AG04450 (cell line): ENCODE data around the gene ZNF579. TPM values are rescaled to one million over a fixed set of nuclear protein-coding genes. Genes with fewer than 3 reads are reported as not detected.
A peak's percentile ranks its signal among the peaks of the same experiment; 100 is the strongest.

Experiments
- CTCF ChIA-PET: fragments of 300-600, 350-600 bp; formaldehyde crosslinking; extraction: SDS; loops from one replicate; lab custom pipeline; 2022; ENCODE audit warnings: antibody characterized with exemption, inconsistent platforms; lab: Charles Lee
- POLR2A ChIA-PET: fragments of 350-600 bp; formaldehyde crosslinking; extraction: SDS; loops from one replicate; lab custom pipeline; 2021; ENCODE audit warnings: antibody characterized with exemption, inconsistent platforms; lab: Yijun Ruan, JAX
- DNase-seq: peaks from one replicate; pipeline ENCODE4 v3.0.0-alpha.2; 2011; ENCODE audit warnings: low read depth, low spot score
- H3K27ac ChIP-seq: one replicate; pipeline ENCODE4 v1.5.1; 2012; ENCODE audit warnings: low read depth, low read length, control low read depth
- H3K27me3 ChIP-seq: one replicate; pipeline ENCODE4 v1.6.0; 2012; ENCODE audit warnings: low read length; ENCODE audit not compliant: control insufficient read depth, insufficient read depth
- H3K4me3 ChIP-seq: 2 replicates; pipeline ENCODE4 v1.5.1; 2011; ENCODE audit warnings: mild to moderate bottlenecking, low read depth, low read length, control low read depth
- H3K9me3 ChIP-seq: 2 replicates; pipeline ENCODE4 v1.5.1; 2012; ENCODE audit warnings: low read length; ENCODE audit not compliant: control insufficient read depth, insufficient read depth
- polyA plus RNA-seq: library from polyadenylated mRNA; depleted of rRNA; stranded (reverse); fragments of >200 nt; gene quantifications from 2 replicates; pipeline ENCODE4 v1.2.3, GENCODE V29; 2011
- TF ChIP-seq, protein P1 (sequence below): IDR thresholded peaks from 2 replicates; pipeline ENCODE4 v1.5.1; 2011; ENCODE audit warnings: low read depth, low read length, control low read depth, inconsistent platforms

Gene ZNF579
- polyA plus RNA-seq, 1 experiment = 4.2 TPM

DNA sequence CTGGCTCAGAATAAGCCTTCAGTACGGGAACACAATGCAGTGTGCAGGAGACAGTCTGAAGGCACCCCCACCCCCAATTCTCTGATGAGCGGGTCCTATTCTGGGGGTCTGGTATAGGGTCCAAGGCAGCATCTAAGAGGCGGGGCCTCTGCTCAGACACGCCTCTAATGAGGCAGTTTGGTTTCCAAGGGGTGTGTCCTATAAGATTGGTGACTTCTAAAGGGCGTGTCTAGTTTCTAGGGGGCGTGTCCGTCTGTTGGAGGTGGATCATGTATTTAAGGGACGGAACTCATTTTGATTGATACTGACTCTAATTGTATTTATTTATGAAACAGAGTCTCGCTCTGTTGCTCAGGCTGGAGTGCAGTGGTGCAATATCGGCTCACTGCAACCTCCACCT is 10.0 kb upstream of the ZNF579 start:
- no peaks in the 10 kb centered on the region for H3K9me3 ChIP-seq
- ChIA-PET CTCF (no interaction called here), POLR2A (interaction anchor here (1.0 kb wide), 1 partner anchor 9 kb away, joined by 3 read pairs; the partner anchor contains the start of gene FIZ1)
- no peak overlapping the region for H3K27ac ChIP-seq
- no peak overlapping the region for H3K4me3 ChIP-seq
- no peak for DNase-seq
- H3K27me3 ChIP-seq = no peaks in the 10 kb centered on the region
- TF ChIP-seq, protein P1, sequence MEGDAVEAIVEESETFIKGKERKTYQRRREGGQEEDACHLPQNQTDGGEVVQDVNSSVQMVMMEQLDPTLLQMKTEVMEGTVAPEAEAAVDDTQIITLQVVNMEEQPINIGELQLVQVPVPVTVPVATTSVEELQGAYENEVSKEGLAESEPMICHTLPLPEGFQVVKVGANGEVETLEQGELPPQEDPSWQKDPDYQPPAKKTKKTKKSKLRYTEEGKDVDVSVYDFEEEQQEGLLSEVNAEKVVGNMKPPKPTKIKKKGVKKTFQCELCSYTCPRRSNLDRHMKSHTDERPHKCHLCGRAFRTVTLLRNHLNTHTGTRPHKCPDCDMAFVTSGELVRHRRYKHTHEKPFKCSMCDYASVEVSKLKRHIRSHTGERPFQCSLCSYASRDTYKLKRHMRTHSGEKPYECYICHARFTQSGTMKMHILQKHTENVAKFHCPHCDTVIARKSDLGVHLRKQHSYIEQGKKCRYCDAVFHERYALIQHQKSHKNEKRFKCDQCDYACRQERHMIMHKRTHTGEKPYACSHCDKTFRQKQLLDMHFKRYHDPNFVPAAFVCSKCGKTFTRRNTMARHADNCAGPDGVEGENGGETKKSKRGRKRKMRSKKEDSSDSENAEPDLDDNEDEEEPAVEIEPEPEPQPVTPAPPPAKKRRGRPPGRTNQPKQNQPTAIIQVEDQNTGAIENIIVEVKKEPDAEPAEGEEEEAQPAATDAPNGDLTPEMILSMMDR = no peak

- no peak overlapping the region for H3K4me3 ChIP-seq
- CTCF ChIA-PET = no interaction called here
- no peak for DNase-seq
- no peak overlapping the region for H3K27ac ChIP-seq
- no peaks in the 10 kb centered on the region for H3K9me3 ChIP-seq
- H3K27me3 ChIP-seq = no peaks in the 10 kb centered on the region
- TF ChIP-seq, protein P1 = no peak
- POLR2A ChIA-PET = interaction anchor here (1.0 kb wide), 1 partner anchor 9 kb away, joined by 3 read pairs; the partner anchor contains the start of gene FIZ1
These were observed 9.5 kb upstream of the ZNF579 start for GRCh38 chr19:55590109-55590508.

DNA sequence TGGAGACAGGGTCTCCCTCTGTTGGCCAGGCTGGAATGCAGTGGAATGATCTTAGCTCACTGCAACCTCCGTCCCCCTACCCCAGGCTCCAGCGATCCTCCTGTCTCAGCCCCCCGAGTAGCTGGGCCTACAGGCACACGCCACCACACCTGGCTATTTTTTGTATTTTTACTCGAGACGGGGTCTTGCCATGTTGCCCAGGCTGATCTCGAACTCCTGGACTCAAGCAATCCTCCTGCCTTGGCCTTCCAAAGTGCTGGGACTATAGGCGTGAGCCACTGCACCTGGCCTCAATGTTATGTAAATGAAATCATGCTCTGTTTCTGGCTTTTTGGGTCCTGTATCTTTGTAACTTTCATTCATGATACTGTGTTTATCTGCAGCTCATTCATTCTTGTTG is 8.1 kb upstream of the ZNF579 start:
- TF ChIP-seq, protein P1 = no peak
- ChIA-PET CTCF (interaction anchor here (0.9 kb wide), 1 partner anchor 44 kb away, joined by 3 read pairs; no protein-coding TSS in a partner anchor), POLR2A (interaction anchor here (0.5 kb wide), 1 partner anchor 12 kb away, joined by 3 read pairs; the partner anchor contains the start of gene ZNF524)
- DNase-seq = no peak
- Histone ChIP-seq H3K27me3 (no peaks in the 10 kb centered on the region), H3K4me3 (no peak overlapping the region), H3K9me3 (no peaks in the 10 kb centered on the region), H3K27ac (no peak overlapping the region)

GRCh38 chr19:55586976-55587668 is 6.5 kb upstream of the ZNF579 start:
- CTCF ChIA-PET = interaction anchor here (0.8 to 1.2 kb wide), 2 partner anchors 12 to 70 kb away, joined by 3 to 4 read pairs; partner anchors contain the start of gene FIZ1
- Histone ChIP-seq H3K4me3 (peak overlapping the region; percentile 53), H3K27me3 (no peaks in the 10 kb centered on the region), H3K9me3 (no peaks in the 10 kb centered on the region), H3K27ac (no peak overlapping the region)
- peak; percentile 69 for DNase-seq
- POLR2A ChIA-PET = interaction anchor here (0.6 to 1.1 kb wide), 2 partner anchors 12 to 111 kb away, joined by 3 to 9 read pairs; partner anchors contain the start of genes FIZ1 and ZNF628
- TF ChIP-seq, protein P1 = no peak
